ENCODE measurements around the gene STPG3. TPM values are rescaled to one million over a fixed set of nuclear protein-coding genes. Genes with fewer than 3 reads are reported as not detected.
"Not testable (repeated sequence)": the region's sequence is repeated elsewhere in the genome, so short reads cannot be mapped to it uniquely, and the experiment has no call there.

Gene STPG3
- total and polyA plus RNA-seq, 9 of the 15 experiments (the other 6 are each of a cell fraction or from before 2014, with no cell fraction given), result not detected

- H3K9me1 ChIP-seq (ENCODE audit: control insufficient read depth, insufficient read depth, low read length); H3K79me2 ChIP-seq (ENCODE audit: control insufficient read depth, insufficient read depth, low read length); H4K20me1 ChIP-seq (replicated peaks; ENCODE audit: control insufficient read depth, insufficient read depth, low read length); H3K27ac ChIP-seq (ENCODE audit: extremely low read depth, low read depth, low read length); CTCF ChIA-PET (ENCODE audit: low intra/inter-chr PET ratio); BruUV-seq (replicated peaks); in situ Hi-C loops (cut with MboI); H3K4me3 ChIP-seq; intact Hi-C loops (cut with micrococcal nuclease); H3K9me3 ChIP-seq (replicated peaks; ENCODE audit: control insufficient read depth, insufficient read depth, low read depth, low read length); H3K27me3 ChIP-seq (ENCODE audit: control insufficient read depth in 2 of 2, insufficient read depth in 2 of 2, low read length in 2 of 2); H2AFZ ChIP-seq (ENCODE audit: low read depth, low read length); H3K4me2 ChIP-seq (ENCODE audit: insufficient read depth, low read length); H3K9ac ChIP-seq (ENCODE audit: insufficient read depth in 1 of 2, low read depth in 2 of 2, low read length in 2 of 2); TF ChIP-seq ATF1 (CRISPR knock-in tag; IDR thresholded peaks at IDR 0.05); CREB1 (IDR thresholded peaks at IDR 0.05): not testable (repeated sequence)
- H3K36me3 ChIP-seq (ENCODE audit: control insufficient read depth, insufficient read depth, low read length), result peaks cover 66% of the 10 kb centered on the region; the same call in 2 of the 3 replicates
- ATAC-seq, result peak; percentile 72
- WGBS (ENCODE audit: insufficient coverage, low coverage, missing lambda C conversion rate), result 27% methylated on average over 14 of the region's 15 CpGs
- H3K4me1 ChIP-seq (replicated peaks in 1 of 2; ENCODE audit: control insufficient read depth in 2 of 2, insufficient read depth in 2 of 2, low read length in 2 of 2), result peaks cover 0 to 31% of the 10 kb centered on the region in 2 experiments; a peak in 2 of 5 replicates
- peak; percentile 35 for FAIRE-seq
- POLR2A ChIA-PET, result interaction anchor here (0.6 to 2.4 kb wide), 8 partner anchors 15 to 427 kb away, joined by 3 to 13 read pairs (median 3); partner anchors contain the start of genes TOR4A and TUBB4B
- DNase-seq (ENCODE audit: extremely low read depth in 1 of 4, low spot score in 3 of 4), result peak in 1 of 4 experiments; percentile 54
- TF ChIP-seq ATF1 (tag; IDR thresholded peaks at IDR 0.05), result peak; percentile 69
- TF ChIP-seq CTCF (IDR thresholded peaks at IDR 0.05 in 2 of 3, conservative IDR thresholded peaks at IDR 0.05 in 1 of 3; ENCODE audit: insufficient read depth in 2 of 3, low read depth in 1 of 3, low read length in 3 of 3), result peak; percentile 33 to 59 (median 42); a peak in 5 of 6 replicates
- 0 out of 6 replicates have a peak, but pooled peaks of 1 of the 3 experiments have one; percentile 39 for TF ChIP-seq ZBTB11 (CRISPR knock-in tag; IDR thresholded peaks at IDR 0.05)
- 0 out of 2 replicates have a peak, but pooled peaks have one; percentile 38 for TF ChIP-seq ATF7 (IDR thresholded peaks at IDR 0.05)
- TF ChIP-seq ZBTB33 (CRISPR knock-in tag; IDR thresholded peaks at IDR 0.05), result peak; percentile 75
- 0 out of 2 replicates have a peak, but pooled peaks have one; percentile 12 for TF ChIP-seq CTBP1 (IDR thresholded peaks at IDR 0.05; ENCODE audit: borderline replicate concordance)
- TF ChIP-seq RAD21 (CRISPR knock-in tag; conservative IDR thresholded peaks at IDR 0.05 in 1 of 2, IDR thresholded peaks at IDR 0.05 in 1 of 2), result peak; percentile 29 to 58; a peak in 3 of 4 replicates
- TF ChIP-seq CREB1 (CRISPR knock-in tag; IDR thresholded peaks at IDR 0.05), result 0 out of 2 replicates have a peak, but pooled peaks have one; percentile 34
These were observed 11.3 kb downstream of the STPG3 start for GRCh38 chr9:137262173-137262908.
